Subcutaneous abdominal adipose tissue (tissue), 5 donors: ENCODE results near the gene PDZD2.

Experiments
- H3K27ac ChIP-seq: one replicate; pipeline ENCODE4 v1.7.0; 2013; ENCODE audit warnings: low read depth, mild to moderate bottlenecking, inconsistent platforms, low read length, moderate library complexity
- H3K27me3 ChIP-seq, 5 donors: one replicate each; pipeline ENCODE4 v1.7.0; 2013; ENCODE audit warnings: low read length in 5 of 5, inconsistent platforms in 1 of 5; ENCODE audit not compliant: control insufficient read depth in 5 of 5, insufficient read depth in 4 of 5
- H3K36me3 ChIP-seq, 5 donors: one replicate each; pipeline ENCODE4 v1.7.0; 2013; ENCODE audit warnings: low read length in 5 of 5; ENCODE audit not compliant: control insufficient read depth in 5 of 5, insufficient read depth in 5 of 5
- H3K4me1 ChIP-seq, 5 donors: one replicate each; pipeline ENCODE4 v1.7.0; 2013; ENCODE audit warnings: low read length in 5 of 5, mild to moderate bottlenecking in 3 of 5, moderate library complexity in 1 of 5; ENCODE audit not compliant: control insufficient read depth in 5 of 5, insufficient read depth in 5 of 5
- H3K4me3 ChIP-seq, 5 donors: one replicate each; pipeline ENCODE4 v1.7.0; 2013; ENCODE audit warnings: low read length in 5 of 5, low read depth in 1 of 5
- H3K9ac ChIP-seq, 5 donors: one replicate each; pipeline ENCODE4 v1.7.0; 2013; ENCODE audit warnings: low read length in 5 of 5, mild to moderate bottlenecking in 4 of 5, moderate library complexity in 3 of 5
- H3K9me3 ChIP-seq, 5 donors: one replicate each; pipeline ENCODE4 v1.7.0; 2013; ENCODE audit warnings: low read length in 5 of 5; ENCODE audit not compliant: control insufficient read depth in 5 of 5
- donor health status: healthy.
- donor health status: healthy.
- donor health status: healthy.
- donor health status: healthy.
- donor health status: healthy.

PDZD2 gene

GRCh38 chr5:31863991-31864411, 225.1 kb downstream of the PDZD2 start:
- Histone ChIP-seq H3K27ac (no peak overlapping the region), H3K9ac (no peak overlapping the region), H3K27me3 (no peaks in the 10 kb centered on the region), H3K4me3 (no peak overlapping the region), H3K36me3 (peaks cover 0 to 9% (median 5%) of the 10 kb centered on the region in 5 donors), H3K9me3 (peaks cover 3 to 15% (median 13%) of the 10 kb centered on the region in 5 donors), H3K4me1 (peaks cover 0 to 18% (median 12%) of the 10 kb centered on the region in 5 donors)

- H3K4me3 ChIP-seq = no peak overlapping the region
- no peak overlapping the region for H3K9ac ChIP-seq
- H3K36me3 ChIP-seq = peaks cover 0 to 3% (median 0%) of the 10 kb centered on the region in 5 donors
- no peaks in the 10 kb centered on the region for H3K9me3 ChIP-seq
- no peaks in the 10 kb centered on the region for H3K27me3 ChIP-seq
- H3K4me1 ChIP-seq = peaks cover 0 to 18% (median 8%) of the 10 kb centered on the region in 5 donors
- H3K27ac ChIP-seq = no peak overlapping the region
Observed at GRCh38 chr5:31866166-31866565, 227.2 kb downstream of the PDZD2 start.

DNA sequence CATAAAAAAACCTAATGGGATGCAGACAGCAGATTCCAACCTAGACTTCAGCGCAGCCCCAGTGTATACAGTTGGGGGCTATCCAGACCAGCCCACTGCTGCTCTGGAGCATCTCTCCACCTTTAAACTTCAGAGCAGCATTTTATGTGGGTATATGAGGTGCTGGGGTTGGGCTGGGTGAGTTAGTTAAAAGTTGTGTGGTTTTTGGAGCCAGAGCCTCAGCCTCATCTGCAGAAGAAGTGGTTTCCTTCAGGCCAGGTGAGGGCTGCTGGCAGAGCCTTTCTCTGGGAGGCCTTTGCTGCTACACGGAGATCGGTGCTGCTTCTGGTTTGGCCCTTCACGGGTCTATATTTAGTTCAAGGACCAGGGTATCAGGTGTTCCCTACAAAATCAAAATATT, 228.3 kb downstream of the PDZD2 start:
- H3K36me3 ChIP-seq = peaks cover 0 to 3% (median 0%) of the 10 kb centered on the region in 5 donors
- no peak overlapping the region for H3K9ac ChIP-seq
- H3K4me3 ChIP-seq = no peak overlapping the region
- H3K4me1 ChIP-seq = peaks cover 0 to 15% (median 5%) of the 10 kb centered on the region in 5 donors
- no peaks in the 10 kb centered on the region for H3K9me3 ChIP-seq
- no peak overlapping the region for H3K27ac ChIP-seq
- H3K27me3 ChIP-seq = no peaks in the 10 kb centered on the region

- H3K4me3 ChIP-seq = no peak overlapping the region
- H3K27ac ChIP-seq = peak overlapping the region; percentile 1
- H3K4me1 ChIP-seq = peaks cover 2 to 52% (median 17%) of the 10 kb centered on the region in 5 donors
- H3K9me3 ChIP-seq = no peaks in the 10 kb centered on the region
- no peaks in the 10 kb centered on the region for H3K27me3 ChIP-seq
- H3K36me3 ChIP-seq = no peaks in the 10 kb centered on the region
- H3K9ac ChIP-seq = no peak overlapping the region
Observed at GRCh38 chr5:31880449-31880848, 241.5 kb downstream of the PDZD2 start.

DNA sequence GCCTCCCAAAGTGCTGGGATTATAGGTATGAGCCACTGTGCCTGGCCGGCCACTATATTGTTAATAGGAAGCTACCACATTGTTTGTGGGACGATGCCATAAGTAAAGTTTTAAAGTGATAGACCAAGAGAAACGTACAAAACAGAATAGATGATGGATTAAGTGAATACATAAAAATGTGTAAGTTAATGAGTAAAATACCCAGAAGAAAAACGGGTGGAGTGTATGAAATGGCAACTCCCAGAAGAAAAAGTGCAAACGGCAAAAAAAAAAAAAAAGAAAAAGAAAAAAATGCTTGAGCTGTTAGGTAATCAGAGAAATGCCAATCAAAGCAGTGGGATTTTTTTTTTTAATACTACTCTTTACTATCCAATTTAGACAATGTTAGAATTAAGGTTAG, 246.0 kb downstream of the PDZD2 start:
- Histone ChIP-seq H3K36me3 (no peaks in the 10 kb centered on the region), H3K27ac (peak overlapping the region; percentile 85), H3K9ac (peak overlapping the region in 1 of 5 donors; percentile 70), H3K4me3 (no peak overlapping the region), H3K4me1 (peaks cover 5 to 70% (median 45%) of the 10 kb centered on the region in 5 donors), H3K27me3 (no peaks in the 10 kb centered on the region), H3K9me3 (no peaks in the 10 kb centered on the region)

GRCh38 chr5:31886206-31886605, 247.3 kb downstream of the PDZD2 start:
- Histone ChIP-seq H3K9me3 (no peaks in the 10 kb centered on the region), H3K27me3 (no peaks in the 10 kb centered on the region), H3K4me1 (peaks cover 5 to 70% (median 54%) of the 10 kb centered on the region in 5 donors), H3K27ac (peak overlapping the region; percentile 85), H3K4me3 (no peak overlapping the region), H3K36me3 (no peaks in the 10 kb centered on the region), H3K9ac (peak overlapping the region in 1 of 5 donors; percentile 11)

GRCh38 chr5:31887556-31887955, 248.6 kb downstream of the PDZD2 start:
- Histone ChIP-seq H3K9me3 (no peaks in the 10 kb centered on the region), H3K9ac (no peak overlapping the region), H3K27ac (peak overlapping the region; percentile 61), H3K4me1 (peaks cover 5 to 69% (median 54%) of the 10 kb centered on the region in 5 donors), H3K4me3 (no peak overlapping the region), H3K36me3 (no peaks in the 10 kb centered on the region), H3K27me3 (no peaks in the 10 kb centered on the region)

GRCh38 chr5:31888564-31888963, 249.6 kb downstream of the PDZD2 start:
- no peaks in the 10 kb centered on the region for H3K9me3 ChIP-seq
- peaks cover 5 to 63% (median 54%) of the 10 kb centered on the region in 5 donors for H3K4me1 ChIP-seq
- H3K36me3 ChIP-seq = no peaks in the 10 kb centered on the region
- H3K9ac ChIP-seq = no peak overlapping the region
- H3K27me3 ChIP-seq = no peaks in the 10 kb centered on the region
- peak overlapping the region; percentile 71 for H3K27ac ChIP-seq
- H3K4me3 ChIP-seq = no peak overlapping the region

DNA sequence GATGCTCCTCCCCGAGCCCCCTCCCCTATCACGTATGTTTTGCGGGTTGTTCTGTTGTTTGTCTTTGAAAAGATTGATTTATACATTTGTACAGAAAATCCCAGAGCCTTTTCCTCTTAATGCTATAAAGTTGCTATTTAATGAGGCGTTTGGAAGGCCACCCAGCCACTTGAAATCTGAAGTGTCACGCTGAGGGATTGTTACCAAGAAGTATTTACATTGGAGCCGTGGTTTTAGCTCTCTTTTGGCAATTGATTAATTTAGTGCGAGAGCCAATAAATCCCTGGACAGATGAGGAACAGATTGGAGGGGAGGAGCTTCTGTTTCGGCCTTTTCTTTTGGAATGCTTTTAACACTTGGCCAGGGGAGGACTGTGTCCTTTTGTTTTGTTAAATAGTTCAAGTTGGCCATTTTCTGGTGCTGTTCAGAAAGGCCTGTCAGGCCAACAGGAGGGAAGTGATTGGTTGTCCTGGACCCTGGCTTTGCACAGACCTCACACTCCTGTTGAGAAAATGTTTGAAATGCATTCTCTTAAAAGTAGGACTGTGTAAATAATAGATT, 250.2 kb downstream of the PDZD2 start:
- peak overlapping the region; percentile 71 for H3K27ac ChIP-seq
- H3K27me3 ChIP-seq = no peaks in the 10 kb centered on the region
- H3K9ac ChIP-seq = peak overlapping the region in 1 of 5 donors; percentile 4
- H3K4me1 ChIP-seq = peaks cover 5 to 60% (median 49%) of the 10 kb centered on the region in 5 donors
- no peaks in the 10 kb centered on the region for H3K9me3 ChIP-seq
- H3K4me3 ChIP-seq = no peak overlapping the region
- no peaks in the 10 kb centered on the region for H3K36me3 ChIP-seq

- H3K27me3 ChIP-seq = no peaks in the 10 kb centered on the region
- peak overlapping the region in 1 of 5 donors; percentile 19 for H3K9ac ChIP-seq
- H3K27ac ChIP-seq = peak overlapping the region; percentile 71
- peaks cover 2 to 52% (median 41%) of the 10 kb centered on the region in 5 donors for H3K4me1 ChIP-seq
- no peaks in the 10 kb centered on the region for H3K36me3 ChIP-seq
- H3K9me3 ChIP-seq = no peaks in the 10 kb centered on the region
- H3K4me3 ChIP-seq = no peak overlapping the region
Observed at GRCh38 chr5:31890046-31890445, 251.1 kb downstream of the PDZD2 start.
